GM21526 (cell line): ENCODE data around the gene GPSM3.

Experiments used
- ATAC-seq: cut with Tn5 transposase; IDR thresholded peaks from one replicate; pipeline ENCODE4 v1.9.1; 2021; ENCODE audit warnings: moderate library complexity; ENCODE audit not compliant: unreplicated experiment, low FRiP score

GPSM3 gene

DNA sequence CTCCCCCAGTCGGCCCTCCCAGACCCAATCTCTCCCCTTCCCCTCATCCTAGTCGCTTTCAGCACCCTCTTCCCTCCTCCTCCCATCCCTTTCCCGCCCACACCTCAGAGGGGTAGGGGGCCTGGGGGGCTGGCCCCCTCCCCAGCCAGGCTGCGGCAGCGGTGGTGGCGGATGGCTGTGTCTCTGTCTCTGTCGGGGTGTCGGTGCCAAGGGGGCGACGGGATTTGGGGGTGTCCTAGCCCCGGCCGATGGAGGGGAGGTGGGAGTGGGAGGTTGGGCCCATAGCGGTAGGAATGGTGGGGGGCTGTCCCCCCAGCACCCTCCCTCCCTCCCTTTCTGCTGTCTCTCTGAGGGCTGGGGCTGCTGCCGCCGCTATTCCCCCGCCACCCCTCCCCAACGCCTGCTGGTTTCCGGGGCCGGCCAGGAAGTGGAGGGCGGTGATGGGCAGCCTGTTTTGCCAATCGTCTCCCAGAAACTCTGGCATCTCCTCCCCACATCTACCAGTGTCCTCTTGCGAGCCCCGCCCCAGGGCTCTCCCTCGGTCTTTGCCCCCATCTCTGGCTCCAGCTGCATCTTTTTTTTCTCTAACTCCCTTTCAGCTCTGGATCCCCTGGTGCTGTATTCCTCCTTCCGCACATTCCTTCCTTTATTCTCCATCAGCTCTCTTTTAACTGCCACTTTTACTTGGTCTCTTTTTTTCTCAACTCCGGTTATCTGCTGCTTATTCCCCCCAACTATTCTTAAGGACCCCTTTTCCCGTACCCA is 16.6 kb downstream of the GPSM3 start, which contains the start of gene AGPAT1:
Gene AGPAT1 (minus strand): TSS at position 374 of the 765 bp plus-strand sequence. CDS start 4,588 bp downstream, outside the sequence.
- ATAC-seq: no peak

DNA sequence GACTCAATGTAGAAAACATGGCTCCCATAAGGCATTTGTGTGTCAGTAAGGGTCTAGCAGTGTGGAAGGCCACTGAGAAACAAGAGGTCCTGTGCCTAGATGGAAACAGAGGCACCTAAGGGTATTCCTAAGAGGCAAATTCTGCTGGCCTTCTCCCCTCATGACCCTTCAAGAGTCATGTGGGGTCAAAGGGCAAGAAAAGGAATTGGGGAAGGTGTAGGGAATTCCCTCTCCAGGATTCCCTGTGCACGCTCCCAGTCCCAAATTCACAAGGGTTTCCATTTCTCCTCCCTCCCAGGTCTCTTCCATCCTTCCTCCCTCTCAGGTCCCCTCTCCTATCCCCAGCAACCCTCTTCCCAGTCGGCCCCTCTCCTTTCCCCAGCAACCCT is 17.1 kb downstream of the GPSM3 start:
- ATAC-seq: no peak

DNA sequence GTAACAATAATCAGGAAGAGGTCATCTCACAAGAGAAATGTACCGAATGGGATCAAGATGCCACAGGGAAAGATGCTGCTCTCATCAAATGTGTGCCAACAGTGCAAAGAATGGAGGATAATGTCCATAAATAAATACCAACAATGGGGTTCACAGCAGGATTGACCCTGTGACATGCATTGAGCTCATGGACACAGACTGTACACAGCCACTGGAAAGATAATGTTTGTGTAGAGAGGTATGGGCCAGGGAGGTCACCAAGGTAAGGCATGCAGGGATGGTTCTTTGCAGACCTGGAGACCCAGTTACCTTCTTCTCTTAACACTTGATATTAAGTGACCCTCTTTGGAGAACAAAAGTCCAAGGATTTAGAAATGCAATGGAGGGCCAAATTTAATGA is 18.0 kb downstream of the GPSM3 start:
- no peak for ATAC-seq

DNA sequence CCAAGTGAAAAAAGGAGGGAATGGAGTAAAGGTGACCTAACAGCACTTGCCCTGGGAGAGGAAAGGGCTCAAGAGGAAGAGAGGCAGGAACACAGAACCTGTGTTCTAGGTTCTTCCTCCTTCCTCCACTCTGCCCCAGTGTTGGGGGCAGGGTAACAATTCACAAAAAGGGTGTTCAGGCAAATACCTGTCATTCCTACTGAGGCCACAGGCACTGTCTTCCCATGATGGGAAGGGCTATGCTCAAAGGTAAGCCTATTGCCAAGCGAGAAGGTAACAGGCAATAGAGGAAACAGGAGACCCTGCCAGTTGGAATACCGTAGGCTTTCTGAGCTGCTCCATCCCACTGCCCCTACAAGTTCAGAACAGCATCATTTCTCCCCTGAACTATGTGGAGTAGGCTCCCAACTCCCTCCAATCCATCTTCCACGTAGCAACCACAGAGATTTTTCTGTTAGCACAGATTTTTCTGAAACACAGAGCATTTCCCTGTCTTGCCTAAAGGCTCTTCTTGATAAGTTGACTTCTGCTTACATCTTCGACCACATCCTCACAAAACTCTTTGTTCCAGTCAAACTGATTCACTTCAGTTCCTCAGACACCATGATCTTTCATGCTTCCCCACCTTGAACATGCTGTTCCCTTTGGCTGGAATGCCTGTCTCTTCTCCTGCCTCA is 19.3 kb downstream of the GPSM3 start:
- no peak for ATAC-seq

DNA sequence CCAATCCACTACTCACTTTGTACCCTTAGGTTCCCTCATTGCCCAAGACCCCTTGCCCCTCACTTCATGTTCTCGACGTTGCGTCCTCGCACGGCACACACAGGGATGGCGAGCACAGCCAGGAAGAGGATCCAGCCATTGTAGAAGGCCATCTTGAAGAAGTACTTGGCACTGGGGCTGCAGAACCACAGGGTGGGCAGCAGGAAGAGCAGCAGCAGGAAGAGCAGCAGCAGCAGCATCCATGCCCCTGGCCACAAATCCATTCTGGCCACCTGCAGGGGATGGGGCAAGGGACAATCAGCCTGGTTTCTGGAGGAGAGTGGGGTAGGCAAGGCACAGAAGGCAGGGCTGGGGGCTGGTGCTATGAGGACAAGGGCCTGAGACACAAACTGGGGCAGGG is 21.2 kb downstream of the GPSM3 start:
- ATAC-seq: no peak

DNA sequence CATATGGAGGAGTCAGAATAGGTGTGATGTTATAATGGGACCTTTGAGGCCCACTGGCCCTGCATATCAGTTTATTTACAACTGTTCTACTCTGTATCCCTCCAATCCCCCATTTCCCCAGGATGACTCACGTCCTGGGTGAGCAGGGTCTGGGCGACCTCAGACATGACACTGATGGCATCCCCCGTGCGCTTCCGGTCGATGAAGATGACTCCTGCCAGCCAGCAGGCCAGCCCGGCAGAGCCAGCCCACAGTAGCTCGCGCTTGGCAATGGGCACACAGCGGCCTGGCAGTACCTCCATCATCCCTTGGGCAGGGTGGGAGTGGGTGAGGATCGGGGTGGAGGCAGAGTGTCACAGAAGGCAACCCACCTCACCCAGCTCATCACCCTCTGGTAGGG is 22.1 kb downstream of the GPSM3 start:
- no peak for ATAC-seq

DNA sequence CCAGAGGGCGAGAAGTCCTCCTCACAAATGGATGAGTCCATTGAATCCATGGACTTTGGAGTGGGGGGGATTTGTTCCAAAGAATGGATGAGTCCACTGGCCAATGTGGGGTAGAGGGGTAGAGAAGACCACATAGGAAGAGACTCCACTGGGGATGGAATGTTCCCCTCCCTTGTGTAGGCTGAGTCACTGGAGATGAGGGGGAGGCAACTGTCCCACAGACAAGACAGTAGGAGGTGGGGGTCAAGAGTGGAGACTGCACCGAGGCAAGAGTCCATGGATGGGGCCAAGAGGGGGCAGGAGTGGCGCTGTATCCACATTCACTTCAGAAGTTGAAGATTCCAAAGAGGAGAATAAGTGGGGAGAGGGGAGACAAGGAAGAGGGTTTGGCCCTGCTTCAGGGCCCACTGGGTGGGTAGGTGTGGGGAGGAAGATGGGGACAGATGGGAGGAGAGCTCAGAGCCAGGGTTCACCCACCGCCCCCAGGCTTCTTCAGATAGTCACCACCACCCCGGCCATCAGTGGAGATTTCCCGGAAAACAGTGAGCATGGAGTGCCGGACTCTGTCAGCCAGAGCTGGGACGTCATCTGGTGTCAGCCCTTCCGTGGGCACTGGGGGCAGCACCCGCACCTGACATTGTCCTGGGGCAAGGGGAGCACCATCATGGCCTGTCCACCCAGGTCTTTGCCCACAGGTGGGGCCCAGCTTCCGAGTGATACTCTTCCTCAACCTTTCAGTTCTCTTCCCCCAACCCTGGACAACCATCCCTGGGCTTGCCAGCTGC is 23.4 kb downstream of the GPSM3 start:
- no peak for ATAC-seq

DNA sequence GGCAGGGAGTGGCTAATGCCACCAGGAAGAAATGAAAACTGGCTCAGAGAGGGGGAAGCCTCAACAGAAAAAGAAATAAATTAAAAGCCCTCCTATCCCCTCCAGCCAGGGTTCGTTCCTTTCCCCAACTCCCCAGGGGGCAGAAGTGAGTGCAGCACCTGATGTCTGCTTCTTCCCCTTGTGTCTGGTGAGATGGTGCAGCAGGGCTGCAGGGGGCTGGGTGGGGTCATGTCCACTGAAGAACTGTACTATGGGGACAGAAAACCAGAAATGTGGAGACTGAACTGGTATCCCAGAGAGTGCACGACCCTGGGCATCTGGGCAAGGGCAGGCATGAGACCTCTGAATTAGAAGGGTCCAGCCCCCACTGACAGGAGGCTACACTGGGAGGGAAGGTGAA is 24.1 kb downstream of the GPSM3 start:
- ATAC-seq: no peak

DNA sequence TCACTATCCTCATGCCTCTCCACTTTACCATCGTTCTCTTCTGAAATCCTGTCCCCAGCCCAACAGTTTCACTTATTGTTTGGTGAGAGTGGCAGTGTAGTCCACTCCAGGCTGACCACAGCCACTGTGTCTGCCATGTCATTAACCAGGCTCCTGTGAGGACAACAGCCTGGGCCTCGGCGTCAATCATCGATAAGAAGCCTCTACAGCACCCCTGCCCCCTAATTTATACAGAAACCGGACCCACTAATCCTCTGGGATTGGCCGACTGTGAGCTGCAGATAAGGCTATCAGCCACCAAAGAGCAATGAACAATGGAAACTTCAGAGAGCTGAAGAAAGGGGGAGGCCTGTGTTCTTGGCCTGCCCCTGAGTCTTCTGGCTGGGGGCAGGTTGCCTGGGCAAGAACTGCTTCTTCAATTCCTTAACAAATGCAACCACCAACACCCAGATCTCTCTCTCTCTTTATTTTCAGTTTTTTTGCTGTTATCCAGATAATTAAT is 24.6 kb downstream of the GPSM3 start:
- no peak for ATAC-seq

DNA sequence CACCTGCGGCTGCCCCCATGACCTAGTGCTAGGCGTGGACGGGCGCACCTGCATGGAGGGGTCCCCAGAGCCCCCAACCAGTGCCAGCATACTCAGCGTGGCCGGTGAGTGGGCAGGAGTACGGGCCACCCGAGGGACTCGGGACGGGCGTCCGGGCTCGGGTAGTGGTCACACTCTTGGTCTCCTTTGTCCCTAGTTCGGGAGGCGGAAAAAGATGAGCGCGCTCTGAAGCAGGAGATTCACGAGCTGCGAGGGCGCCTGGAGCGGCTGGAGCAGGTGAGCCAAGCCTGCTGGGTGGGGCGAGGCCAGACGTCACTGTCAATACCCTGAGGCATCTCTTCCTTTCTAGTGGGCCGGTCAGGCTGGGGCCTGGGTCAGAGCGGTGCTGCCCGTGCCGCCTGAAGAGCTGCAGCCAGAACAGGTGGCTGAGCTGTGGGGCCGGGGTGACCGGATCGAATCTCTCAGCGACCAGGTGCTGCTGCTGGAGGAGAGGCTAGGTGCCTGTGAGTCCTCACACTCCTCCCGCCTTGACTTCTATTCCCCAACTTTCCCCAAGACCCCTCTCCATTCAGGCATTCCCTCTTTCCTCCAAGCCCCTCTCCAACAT is 25.2 kb downstream of the GPSM3 start:
- no peak for ATAC-seq

DNA sequence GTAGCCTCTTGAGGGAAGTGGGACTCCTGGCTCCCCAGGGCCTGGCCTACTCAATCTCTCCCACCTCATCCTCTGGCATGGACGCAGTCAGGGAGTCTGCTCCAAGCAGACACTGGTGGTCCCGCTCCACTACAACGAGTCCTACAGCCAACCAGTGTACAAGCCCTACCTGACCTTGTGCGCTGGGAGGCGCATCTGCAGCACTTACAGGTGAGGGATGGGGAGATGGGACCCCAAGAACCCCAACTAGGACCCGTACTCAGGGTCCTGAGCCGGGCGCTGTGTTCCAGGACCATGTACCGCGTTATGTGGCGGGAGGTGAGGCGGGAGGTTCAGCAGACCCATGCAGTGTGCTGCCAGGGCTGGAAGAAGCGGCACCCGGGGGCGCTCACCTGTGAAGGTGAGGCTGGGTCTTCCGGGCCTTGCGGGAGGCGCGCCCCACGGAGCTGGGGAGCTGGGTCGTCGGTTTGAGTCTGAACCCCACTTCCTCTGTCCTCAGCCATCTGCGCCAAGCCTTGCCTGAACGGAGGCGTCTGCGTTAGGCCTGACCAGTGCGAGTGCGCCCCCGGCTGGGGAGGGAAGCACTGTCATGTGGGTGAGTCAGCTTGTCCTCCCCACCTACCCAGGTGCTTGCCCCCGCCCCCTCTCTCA is 25.9 kb downstream of the GPSM3 start:
- no peak for ATAC-seq

DNA sequence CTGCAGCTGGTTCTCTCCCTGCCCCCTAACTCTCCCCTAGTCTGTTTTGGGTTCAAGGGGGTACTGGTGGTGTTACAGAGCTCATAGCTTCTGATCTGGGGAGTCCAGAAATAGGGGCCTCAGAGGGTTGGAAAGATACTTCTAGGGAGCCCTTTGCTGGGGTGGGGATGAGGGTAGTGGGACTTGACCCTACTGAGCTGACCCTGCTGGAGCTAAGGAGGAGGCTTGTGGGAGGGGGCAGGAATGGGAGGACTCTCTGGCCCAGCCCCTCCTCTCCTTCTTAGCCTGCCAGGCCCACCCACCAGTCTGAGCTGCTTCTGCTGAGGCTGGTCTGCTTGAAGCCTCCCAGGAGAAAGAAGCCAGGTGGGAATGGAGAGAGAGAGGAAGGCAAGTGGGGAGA is 28.1 kb downstream of the GPSM3 start, which contains the start of gene EGFL8:
Gene EGFL8 (plus strand): TSS at position 301 of the 400 bp plus-strand sequence. CDS start 1,571 bp downstream, outside the sequence.
- ATAC-seq: no peak

DNA sequence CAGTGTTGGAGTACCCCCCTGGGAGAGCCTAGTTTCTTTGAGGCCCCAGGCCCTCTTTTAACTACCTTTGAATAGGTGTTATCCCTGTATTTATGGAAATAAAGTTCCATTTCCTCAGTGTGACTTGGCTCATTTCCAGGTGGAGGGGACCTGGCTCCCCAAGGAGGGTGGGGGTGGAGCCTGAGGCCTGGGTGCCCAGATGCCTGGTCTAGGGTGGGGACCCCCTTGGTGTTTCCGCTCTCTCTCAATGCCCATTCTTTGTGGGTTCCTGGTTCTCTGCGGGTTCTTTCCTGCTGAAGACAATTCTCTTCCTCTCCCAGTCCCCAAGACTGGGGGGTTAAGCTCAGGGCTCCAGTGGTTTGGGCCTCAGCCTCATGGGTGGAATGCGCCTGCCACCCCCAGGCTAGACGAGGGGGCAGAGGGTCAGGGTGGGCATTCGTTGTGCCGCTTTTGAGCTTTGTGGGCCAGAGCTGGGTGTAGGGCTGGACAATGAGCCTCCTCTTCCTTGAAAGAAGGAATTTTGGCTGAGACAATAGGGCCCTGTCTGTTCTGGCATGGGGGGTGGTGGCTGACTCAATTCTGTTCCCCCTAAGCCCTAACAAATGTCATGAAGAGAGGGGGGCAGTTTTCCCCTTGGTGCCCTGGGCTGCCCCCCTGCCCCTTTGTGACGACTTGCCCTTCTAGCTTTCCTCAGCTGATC is 28.7 kb downstream of the GPSM3 start:
- no peak for ATAC-seq

DNA sequence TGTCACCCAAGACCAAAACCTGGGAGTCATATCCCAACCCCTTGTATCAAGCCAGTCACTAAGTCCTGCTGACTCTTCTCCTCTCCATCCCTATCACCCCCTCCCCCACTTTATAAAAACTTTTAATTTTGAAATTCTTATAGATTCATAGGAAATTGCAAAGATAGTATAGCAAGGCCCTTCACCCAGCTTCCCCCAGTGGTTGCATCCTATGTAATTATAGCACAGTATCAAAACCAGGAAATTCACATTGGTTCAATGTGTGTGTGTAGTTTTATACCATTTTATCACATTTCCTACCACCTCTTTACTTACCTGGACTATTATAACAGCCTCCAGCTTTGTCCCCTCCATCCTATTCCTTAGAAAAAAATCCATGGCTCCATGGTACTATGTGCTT is 34.4 kb downstream of the GPSM3 start:
- ATAC-seq: no peak

DNA sequence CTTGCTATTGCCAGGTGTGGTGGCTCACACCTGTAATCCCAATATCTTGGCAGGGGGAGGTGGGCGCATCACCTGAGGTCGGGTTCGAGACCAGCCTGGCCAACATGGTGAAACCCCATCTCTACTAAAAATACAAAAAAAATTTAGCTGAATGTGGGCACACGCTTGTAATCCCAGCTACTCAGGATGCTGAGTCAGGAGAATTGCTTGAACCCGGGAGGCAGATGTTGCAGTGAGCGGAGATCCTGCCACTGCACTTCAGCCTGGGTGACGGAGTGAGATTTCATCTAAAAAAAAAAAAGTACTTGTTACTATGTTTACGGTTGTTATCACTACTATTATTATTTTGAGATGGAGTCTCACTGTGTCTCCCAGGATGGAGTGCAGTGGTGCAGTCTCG is 35.6 kb downstream of the GPSM3 start:
- no peak for ATAC-seq

DNA sequence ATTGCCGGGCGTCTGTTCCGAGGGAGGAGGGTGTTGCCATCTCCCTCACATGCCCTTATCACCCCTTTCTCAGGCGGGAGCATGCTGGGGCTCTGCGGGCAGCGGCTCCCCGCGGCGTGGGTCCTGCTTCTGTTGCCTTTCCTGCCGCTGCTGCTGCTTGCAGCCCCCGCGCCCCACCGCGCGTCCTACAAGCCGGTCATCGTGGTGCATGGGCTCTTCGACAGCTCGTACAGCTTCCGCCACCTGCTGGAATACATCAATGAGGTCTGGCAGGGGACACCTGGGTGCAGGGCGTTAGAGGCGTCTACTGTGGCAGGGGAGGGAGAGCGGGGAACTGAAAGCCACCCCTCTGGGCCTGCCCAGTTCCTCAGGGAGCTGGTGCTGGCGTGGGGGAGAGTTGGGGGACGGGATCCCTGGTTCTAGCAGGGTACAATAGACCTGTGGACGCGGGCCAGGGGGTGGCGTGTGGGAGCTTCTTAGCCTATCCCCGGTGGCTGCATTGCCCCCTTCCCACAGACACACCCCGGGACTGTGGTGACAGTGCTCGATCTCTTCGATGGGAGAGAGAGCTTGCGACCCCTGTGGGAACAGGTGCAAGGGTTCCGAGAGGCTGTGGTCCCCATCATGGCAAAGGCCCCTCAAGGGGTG is 37.8 kb downstream of the GPSM3 start:
- no peak for ATAC-seq

DNA sequence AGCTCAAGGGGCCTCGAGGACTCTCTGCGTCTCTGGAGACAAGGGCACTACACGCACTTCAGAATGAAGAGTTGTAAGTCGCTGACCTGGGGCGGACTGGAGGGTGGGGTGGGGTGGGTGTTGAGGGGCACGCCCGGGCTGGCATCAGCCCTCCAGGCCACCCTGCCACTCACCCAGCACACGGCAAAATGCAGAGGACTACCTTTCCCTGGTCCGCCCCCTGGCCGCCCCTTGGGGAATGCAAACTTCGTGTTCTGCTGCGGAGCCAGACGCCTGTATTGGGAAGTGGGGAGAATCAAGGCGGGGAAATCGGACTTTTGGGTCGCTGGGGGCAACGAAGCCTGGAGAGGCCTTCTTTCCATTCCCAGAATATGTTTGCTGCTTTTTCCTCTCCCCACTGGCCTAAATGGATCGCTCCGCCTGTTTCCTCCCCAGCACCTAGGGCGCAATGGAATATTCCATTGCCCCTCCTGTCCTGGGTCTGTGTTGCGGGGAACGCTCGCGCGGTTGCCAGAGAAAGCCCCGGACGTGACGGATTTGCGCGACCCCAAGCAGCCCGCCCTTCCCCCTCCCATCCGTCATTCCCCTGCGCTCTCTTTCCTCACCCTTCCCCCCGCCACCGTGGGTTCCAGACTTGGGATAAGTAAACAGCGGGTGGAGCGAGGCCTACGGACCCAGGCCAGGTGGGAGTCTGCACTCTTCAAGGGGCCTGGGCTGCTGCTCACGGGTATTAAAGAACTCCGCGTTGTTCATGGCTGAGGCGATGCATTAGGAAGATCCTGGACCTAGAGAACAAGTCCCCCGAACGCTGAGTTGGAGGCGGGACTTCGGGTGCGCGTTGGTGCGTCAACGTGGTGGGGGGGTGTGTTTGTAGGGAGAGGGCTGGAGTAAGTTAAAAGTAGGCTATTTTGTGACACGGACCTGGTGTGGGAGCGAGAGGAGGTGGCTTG is 38.6 kb downstream of the GPSM3 start, which contains the start of gene PPT2:
Gene PPT2 (plus strand): TSS at position 578 of the 950 bp plus-strand sequence. CDS start 454 bp downstream, outside the sequence.
- ATAC-seq: no peak
